COR-L47 (cell line): Measurements from ENCODE around the gene TBC1D21.

Experiments
- DNase-seq: peaks from one replicate; lab custom pipeline; 2025; lab: John Stamatoyannopoulos, UW

The TBC1D21 gene

DNA sequence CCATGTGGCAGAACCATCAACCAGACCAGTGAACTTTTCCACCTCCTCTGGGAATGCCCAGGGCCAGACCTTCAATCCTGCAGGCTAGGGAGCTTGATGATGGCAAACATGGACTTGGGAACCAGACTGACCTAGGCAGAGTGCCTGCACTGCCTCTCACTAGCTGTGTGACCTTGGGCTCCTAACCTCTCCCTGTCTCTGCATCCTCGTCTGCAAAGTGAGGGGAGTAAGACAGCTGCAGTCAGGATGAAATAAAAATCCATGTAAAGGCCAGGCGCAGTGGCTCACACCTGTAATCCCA, 35.4 kb downstream of the TBC1D21 start:
- no peak for DNase-seq

- no peak for DNase-seq
Observed at GRCh38 chr15:73909651-73910050, 36.3 kb downstream of the TBC1D21 start.

GRCh38 chr15:73910522-73911303, 37.3 kb downstream of the TBC1D21 start:
- DNase-seq, result no peak

- no peak for DNase-seq
Observed at GRCh38 chr15:73912030-73912596, 38.7 kb downstream of the TBC1D21 start.

GRCh38 chr15:73914145-73914544, 40.8 kb downstream of the TBC1D21 start:
- DNase-seq, result no peak

GRCh38 chr15:73915082-73915481, 41.7 kb downstream of the TBC1D21 start:
- DNase-seq, result no peak

DNA sequence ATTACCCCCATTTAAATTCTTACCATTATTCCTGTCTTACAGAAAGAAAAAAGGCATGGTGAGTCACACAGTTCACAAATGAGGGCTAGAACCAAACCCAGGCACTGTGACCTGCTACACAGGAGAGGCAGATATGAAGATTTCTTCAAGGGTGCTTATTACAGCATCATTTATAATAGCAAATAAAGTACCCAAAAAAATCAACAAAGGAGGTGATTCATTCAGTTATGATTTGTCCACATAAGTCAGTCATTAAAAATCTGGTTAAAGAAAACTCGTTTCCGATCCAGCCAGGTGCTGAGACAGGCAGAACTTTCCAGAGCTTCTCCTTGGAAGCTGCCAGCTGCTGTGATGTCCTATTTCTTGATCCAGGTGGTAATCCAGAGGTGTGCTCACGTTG, 45.4 kb downstream of the TBC1D21 start:
- DNase-seq, result no peak

DNA sequence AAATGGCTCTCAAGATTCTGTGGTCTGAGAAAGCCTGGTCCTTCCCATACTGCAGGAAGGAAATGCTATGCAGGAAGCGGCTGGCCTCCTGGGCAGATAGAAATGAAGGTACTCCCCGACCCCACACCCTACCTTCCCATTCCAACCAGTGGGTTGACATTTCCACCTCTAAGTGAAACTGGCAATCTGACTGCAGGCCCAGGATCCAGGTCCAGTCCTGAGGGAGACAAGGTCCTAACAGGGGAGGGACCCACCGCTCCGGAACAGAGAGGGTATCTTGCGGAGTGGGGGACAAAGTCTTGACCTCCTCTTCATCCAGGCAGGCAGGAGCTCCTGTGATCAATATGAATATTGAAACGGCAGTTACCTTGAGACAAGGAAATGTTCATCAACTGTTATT, 46.3 kb downstream of the TBC1D21 start:
- DNase-seq, result no peak

DNA sequence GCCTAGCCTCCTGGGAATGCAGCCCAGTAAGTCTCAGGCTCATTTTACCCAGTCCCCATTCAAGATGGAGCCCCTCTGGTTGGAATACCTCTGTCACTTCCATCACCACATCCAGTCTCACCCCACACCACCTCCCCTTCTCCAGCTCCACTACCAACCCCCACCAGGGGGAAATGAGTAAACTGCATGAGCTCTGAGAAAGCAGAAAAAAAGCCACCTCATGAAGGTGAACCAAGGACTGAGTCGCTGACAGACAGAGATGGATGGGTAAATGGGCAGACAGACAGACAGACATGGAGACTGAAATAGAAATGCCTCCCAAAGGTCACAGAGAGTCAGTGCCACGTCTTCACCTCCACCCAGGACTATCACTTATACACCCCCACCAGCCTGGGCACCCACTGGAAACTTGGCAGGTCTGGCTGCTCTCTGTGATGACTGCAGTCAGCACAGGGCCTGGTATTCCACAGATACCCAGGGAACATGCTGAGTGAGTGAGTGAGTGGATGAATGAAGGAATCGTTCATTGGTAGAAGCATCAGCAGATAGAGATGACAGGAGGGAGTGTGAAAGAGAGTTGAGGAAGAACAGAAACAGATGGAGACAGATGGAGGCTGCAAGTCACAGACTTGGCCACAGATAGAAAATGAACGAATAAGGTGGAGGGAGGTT, 48.0 kb downstream of the TBC1D21 start:
- no peak for DNase-seq

DNA sequence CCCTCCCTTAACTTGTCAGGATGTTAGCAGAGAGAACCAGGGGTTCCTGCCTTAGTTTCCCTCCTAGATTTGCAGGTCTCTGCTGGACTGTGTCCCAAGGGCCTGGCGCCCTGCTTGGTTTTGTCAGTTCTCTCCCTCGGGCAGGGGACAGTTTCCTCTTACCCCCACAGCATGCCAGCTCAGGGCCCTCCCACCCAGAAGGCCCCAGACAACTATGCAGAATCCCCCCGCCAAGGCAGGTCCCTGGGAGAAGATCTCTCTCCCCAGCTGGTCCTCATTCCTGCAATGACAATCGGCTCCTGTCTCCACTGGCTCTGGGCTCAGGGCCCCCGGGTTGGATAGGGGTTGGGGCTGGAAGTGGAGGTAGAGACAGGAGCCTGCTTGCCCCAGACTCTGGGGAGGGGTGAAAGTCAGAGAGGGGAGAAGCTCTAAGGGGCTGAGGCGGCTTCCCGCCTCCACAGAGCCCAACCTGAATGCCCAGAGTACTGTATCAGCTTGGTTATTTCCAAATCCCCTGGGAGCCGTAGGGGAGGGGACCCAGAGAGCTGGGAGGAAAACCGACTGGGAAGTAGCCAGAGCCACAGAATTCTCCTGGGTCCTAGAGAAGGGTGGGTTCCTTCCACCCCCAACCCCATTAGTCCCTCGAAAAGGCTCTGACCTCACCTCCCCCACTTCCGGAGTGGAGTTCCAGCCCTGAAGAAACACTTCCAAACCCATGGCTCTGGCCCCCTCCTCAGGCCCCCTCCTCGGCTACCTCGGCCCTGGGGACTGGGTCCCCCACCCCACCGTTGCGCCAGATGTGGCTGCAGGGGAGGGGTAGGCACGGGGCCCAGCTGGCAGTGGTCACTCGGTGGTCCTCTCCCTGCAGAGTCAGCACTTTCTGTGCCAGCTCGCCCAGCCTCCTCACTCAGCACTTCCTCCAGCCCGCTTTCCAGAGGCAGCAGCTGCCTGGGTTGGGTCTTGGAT, 49.1 kb downstream of the TBC1D21 start:
- DNase-seq, result no peak

- no peak for DNase-seq
Observed at GRCh38 chr15:73923156-73923487, 49.8 kb downstream of the TBC1D21 start.

- DNase-seq, result no peak
Observed at GRCh38 chr15:73923488-73924164, 50.3 kb downstream of the TBC1D21 start.

DNA sequence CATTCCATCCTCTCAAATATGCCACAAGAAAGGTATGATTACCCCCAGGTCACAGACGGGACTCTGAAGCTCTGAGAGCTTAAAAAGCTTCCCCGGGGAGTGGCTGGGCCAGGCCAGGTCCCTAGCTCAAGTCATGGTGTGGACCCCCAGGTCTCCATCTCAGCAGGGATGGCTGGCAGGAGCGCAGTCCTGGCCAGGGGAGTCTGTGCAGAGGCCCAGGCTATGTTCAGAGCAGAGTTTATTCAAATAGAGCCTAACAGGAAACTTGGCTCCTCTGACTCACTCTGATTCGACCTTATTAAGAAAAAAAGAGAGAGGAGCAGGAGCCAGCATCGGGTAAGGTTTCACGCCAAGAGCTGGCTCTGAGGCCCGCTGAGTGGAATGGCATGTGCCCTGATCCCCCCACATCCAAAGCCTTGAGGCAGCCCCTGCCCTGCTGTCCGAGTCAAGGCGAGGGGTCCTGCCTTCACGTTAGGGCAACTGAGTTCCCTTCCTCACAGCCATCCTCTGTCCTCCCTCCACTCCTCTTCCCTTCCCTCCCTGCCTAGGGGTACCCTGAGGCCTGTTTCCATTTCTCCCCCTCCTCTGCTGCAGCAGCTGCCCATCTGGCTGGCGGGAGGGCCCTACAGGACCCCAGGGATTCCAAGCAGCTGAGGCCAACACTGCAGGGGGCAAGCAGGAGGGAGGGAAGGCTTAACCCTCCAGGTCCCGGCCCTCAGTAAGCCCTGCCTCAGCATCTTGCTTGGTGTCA, 51.0 kb downstream of the TBC1D21 start:
- no peak for DNase-seq

GRCh38 chr15:73925848-73926218, 52.5 kb downstream of the TBC1D21 start:
- DNase-seq, result no peak

- DNase-seq, result no peak
Observed at GRCh38 chr15:73926219-73927002, 53.0 kb downstream of the TBC1D21 start, which contains the start of gene LOXL1. Gene LOXL1, plus strand, starts transcription at chr15:73926462. Its CDS starts 322 bp downstream, at chr15:73926784.

DNA sequence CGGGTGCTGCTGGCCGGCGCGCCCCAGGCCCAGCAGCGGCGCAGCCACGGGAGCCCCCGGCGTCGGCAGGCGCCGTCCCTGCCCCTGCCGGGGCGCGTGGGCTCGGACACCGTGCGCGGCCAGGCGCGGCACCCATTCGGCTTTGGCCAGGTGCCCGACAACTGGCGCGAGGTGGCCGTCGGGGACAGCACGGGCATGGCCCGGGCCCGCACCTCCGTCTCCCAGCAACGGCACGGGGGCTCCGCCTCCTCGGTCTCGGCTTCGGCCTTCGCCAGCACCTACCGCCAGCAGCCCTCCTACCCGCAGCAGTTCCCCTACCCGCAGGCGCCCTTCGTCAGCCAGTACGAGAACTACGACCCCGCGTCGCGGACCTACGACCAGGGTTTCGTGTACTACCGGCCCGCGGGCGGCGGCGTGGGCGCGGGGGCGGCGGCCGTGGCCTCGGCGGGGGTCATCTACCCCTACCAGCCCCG, 53.7 kb downstream of the TBC1D21 start:
- peak; percentile 55 for DNase-seq

GRCh38 chr15:73927476-73928240, 54.3 kb downstream of the TBC1D21 start:
- DNase-seq, result peak; percentile 64

- no peak for DNase-seq
Observed at GRCh38 chr15:73928241-73928579, 54.8 kb downstream of the TBC1D21 start.

DNA sequence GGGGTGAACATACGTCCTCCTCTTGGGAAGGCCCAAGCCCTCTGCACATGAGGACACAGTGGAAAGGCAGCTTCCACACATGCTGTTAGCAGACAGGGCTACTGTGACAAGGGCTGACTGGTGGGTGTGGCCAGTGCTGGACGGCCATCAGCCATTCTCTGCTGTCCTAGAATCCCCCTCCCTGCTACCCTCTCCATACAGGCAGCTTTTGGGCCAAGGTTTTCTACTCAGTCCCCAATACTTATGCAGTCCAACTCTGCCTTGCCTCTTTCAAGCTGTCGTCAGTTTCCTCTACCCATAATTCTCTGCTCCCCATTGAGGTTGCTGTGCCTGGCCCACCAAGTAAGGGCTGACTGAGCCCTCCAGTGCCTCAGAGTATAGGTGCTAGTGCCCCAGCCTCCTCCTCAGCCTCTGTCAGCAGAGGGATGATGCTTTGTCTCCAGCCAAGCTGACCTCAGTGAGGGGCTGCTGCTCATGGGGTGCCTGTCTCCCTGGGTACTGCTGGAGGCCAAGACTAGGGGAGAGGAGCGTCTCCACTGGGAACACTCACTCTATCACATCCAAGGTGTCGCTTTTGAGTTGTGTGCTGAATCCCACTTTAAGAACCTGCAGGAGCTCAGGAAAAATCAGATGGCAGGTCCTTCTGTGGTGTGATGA, 55.7 kb downstream of the TBC1D21 start:
- no peak for DNase-seq
